OCI-LY3 (cell line): ENCODE results near the gene IFNA21.

Experiments
- EZH2phosphoT487 ChIP-seq: fragments of 200-600 bp; shearing (Covaris generic); IDR thresholded peaks from 2 replicates; pipeline ENCODE4 v1.6.1; 2018; ENCODE audit warnings: antibody characterized with exemption, mixed run types, low read depth
- TF ChIP-seq, protein P1 (sequence below): fragments of 200-600, 300-600 bp; sonication (generic); IDR thresholded peaks from 2 replicates; pipeline ENCODE4 v1.5.1; 2014; ENCODE audit warnings: antibody characterized with exemption, low read length, low read depth

DNA sequence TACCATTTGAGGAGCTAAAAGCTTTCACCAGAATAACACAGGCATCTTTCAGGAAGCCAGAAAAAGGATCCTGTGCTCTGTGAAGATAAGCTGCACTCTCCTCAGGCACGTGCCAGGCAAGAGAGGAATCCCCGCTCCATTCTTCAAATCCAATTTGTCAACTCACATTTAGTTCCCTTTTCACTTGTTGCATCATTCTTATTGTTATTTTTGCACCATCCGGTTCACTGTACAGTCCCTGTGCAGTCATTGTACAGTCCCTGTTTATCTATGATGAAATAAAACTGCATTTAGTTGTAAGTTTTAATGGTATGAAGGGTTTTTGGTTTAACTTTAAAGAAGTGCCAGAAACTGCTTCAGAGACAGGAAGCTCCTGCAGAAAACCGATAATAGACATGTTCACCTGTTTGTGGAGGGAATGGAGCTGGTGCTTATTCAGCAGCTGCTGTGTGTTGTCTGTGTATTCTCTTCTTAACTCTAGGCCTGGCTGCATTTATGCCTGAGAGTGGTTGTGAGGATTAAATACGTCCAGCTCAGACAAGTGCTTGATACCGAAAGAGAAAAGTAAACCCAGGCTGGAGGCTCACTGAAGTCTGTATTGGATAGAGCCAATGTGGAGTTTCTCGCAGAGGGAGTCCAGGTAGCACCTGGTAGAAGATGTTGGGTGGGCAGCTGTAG, 47.2 kb downstream of the IFNA21 start:
- TF ChIP-seq, protein P1, sequence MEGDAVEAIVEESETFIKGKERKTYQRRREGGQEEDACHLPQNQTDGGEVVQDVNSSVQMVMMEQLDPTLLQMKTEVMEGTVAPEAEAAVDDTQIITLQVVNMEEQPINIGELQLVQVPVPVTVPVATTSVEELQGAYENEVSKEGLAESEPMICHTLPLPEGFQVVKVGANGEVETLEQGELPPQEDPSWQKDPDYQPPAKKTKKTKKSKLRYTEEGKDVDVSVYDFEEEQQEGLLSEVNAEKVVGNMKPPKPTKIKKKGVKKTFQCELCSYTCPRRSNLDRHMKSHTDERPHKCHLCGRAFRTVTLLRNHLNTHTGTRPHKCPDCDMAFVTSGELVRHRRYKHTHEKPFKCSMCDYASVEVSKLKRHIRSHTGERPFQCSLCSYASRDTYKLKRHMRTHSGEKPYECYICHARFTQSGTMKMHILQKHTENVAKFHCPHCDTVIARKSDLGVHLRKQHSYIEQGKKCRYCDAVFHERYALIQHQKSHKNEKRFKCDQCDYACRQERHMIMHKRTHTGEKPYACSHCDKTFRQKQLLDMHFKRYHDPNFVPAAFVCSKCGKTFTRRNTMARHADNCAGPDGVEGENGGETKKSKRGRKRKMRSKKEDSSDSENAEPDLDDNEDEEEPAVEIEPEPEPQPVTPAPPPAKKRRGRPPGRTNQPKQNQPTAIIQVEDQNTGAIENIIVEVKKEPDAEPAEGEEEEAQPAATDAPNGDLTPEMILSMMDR = no peak
- no peak for TF ChIP-seq EZH2phosphoT487
